VCaP (cell line): ENCODE results near the gene ZNF521.

Experiments used
- H3K27ac ChIP-seq: fragments of 450-650 bp; 2 replicates; pipeline ENCODE4 v1.5.1; 2017
- CTCF ChIP-seq: fragments of 450-650 bp; conservative IDR thresholded peaks from 2 replicates; pipeline ENCODE4 v1.5.1; 2017; ENCODE audit warnings: mild to moderate bottlenecking, moderate library complexity

ZNF521 gene

GRCh38 chr18:25052511-25052921 is 299.4 kb downstream of the ZNF521 start:
- no peak overlapping the region for H3K27ac ChIP-seq
- TF ChIP-seq CTCF: no peak

DNA sequence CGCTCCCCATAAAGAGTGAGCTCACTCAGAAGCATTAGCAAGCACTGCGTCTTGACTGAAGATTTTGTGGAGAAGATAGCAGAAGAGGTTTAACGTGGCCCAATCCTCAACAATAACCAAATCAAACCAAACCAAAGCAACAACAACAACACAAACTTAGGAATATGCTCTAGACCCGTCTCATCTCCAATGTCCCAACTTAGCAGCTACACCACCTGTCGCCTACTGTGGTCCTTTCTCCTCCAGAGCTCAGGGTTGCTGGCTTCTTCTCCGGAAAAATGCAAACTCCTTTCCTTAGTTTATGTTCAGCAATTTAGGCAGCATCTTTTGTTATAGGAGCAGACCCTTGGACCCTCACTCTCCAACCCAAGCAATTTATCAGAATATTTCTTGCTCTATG is 301.4 kb downstream of the ZNF521 start:
- no peak overlapping the region for H3K27ac ChIP-seq
- no peak for TF ChIP-seq CTCF

- TF ChIP-seq CTCF: no peak
- no peak overlapping the region for H3K27ac ChIP-seq
These were observed 304.0 kb downstream of the ZNF521 start for GRCh38 chr18:25047983-25048382.

- TF ChIP-seq CTCF: no peak
- no peak overlapping the region for H3K27ac ChIP-seq
These were observed 304.5 kb downstream of the ZNF521 start for GRCh38 chr18:25047421-25047820.

GRCh38 chr18:25044694-25045093 is 307.3 kb downstream of the ZNF521 start:
- H3K27ac ChIP-seq: no peak overlapping the region
- no peak for TF ChIP-seq CTCF

GRCh38 chr18:25043104-25043503 is 308.9 kb downstream of the ZNF521 start:
- TF ChIP-seq CTCF: no peak
- no peak overlapping the region for H3K27ac ChIP-seq

DNA sequence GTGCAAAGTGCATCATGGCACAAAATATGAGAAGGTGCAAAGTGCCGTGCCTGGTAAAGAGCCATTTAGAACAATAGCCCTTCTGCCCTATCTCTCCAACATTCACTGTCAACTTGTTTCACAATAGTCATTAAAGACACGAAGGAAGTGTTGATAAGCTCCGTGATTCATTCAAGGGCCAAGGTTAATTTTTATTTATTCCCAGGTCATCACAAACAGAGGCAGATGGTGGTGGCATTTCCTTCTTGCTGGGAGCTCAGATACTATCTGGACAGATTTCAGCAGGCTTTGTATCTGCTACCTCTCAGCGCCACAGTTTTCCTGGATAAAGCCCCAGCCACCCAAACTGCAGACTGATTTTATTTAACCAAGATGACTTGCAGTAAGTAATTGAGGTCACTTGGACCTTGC is 309.3 kb downstream of the ZNF521 start:
- no peak overlapping the region for H3K27ac ChIP-seq
- no peak for TF ChIP-seq CTCF

- TF ChIP-seq CTCF: no peak
- H3K27ac ChIP-seq: no peak overlapping the region
These were observed 312.2 kb downstream of the ZNF521 start for GRCh38 chr18:25039781-25040180.
